Smooth muscle cell (in vitro differentiated cells): ENCODE measurements around the gene PLXDC2. TPM values are rescaled to one million over a fixed set of nuclear protein-coding genes. Genes with fewer than 3 reads are reported as not detected.

Experiments used
- DNase-seq: peaks from one replicate; lab custom pipeline; 2025; ENCODE audit not compliant: unreplicated experiment; lab: John Stamatoyannopoulos, UW
- H2AFZ ChIP-seq: fragments of 200-600 bp; sonication (generic); 2 replicates; pipeline ENCODE4 v1.6.0; 2016; ENCODE audit warnings: antibody characterized with exemption, low read depth, mild to moderate bottlenecking
- H3F3A ChIP-seq: fragments of 200-600 bp; sonication (generic); 2 replicates; pipeline ENCODE4 v1.6.0; 2017; ENCODE audit warnings: antibody characterized with exemption, low read depth
- H3K27ac ChIP-seq: fragments of 200-600 bp; sonication (generic); 2 replicates; pipeline ENCODE4 v1.5.1; 2016; ENCODE audit warnings: low read depth, mild to moderate bottlenecking
- H3K27me3 ChIP-seq: fragments of 200-600 bp; sonication (generic); 2 replicates; pipeline ENCODE4 v1.6.1; 2016; ENCODE audit warnings: low read depth, mild to moderate bottlenecking
- H3K36me3 ChIP-seq: fragments of 200-600 bp; sonication (generic); 2 replicates; pipeline ENCODE4 v1.5.1; 2016; ENCODE audit warnings: low read depth
- H3K4me1 ChIP-seq: fragments of 200-600 bp; sonication (generic); 2 replicates; pipeline ENCODE4 v1.5.1; 2016; ENCODE audit warnings: low read depth
- H3K4me2 ChIP-seq: fragments of 200-600 bp; sonication (generic); 2 replicates; pipeline ENCODE4 v1.6.0; 2016; ENCODE audit warnings: mild to moderate bottlenecking
- H3K4me3 ChIP-seq: fragments of 200-600 bp; sonication (generic); 2 replicates; pipeline ENCODE4 v1.5.1; 2016; ENCODE audit warnings: mild to moderate bottlenecking
- H3K79me2 ChIP-seq: fragments of 200-600 bp; sonication (generic); 2 replicates; pipeline ENCODE4 v1.6.0; 2016; ENCODE audit warnings: low read depth, mild to moderate bottlenecking
- H3K9ac ChIP-seq: fragments of 200-600 bp; sonication (generic); 2 replicates; pipeline ENCODE4 v1.6.0; 2016; ENCODE audit warnings: low read depth
- H3K9me3 ChIP-seq: fragments of 200-600 bp; sonication (generic); replicated peaks from 2 replicates; pipeline ENCODE4 v1.5.1; 2016; ENCODE audit warnings: low read depth
- H4K20me1 ChIP-seq: fragments of 200-600 bp; sonication (generic); 2 replicates; pipeline ENCODE4 v1.6.0; 2016; ENCODE audit warnings: low read depth
- WGBS: methylation state at CpG from one replicate; pipeline ENCODE4 v1.1.7; 2016; ENCODE audit warnings: low lambda C conversion rate; 5-methylcytosine and 5-hydroxymethylcytosine counted together
- polyA plus RNA-seq: library from polyadenylated mRNA; unstranded; fragments of >200 nt; fragmentation: Nextera tagmentation; extraction: Ambion mirVana; gene quantifications from 2 replicates; pipeline ENCODE4 v1.2.1, GENCODE V29; 2016
- total RNA-seq: library from RNA; depleted of rRNA; stranded (reverse); fragments of >200 nt; gene quantifications from 2 replicates; pipeline ENCODE4 v1.2.3, GENCODE V29; 2014
- TF ChIP-seq, protein P1 (sequence below): fragments of 200-600 bp; sonication (generic); IDR thresholded peaks from 2 replicates; pipeline ENCODE4 v1.5.1; 2017; ENCODE audit warnings: borderline replicate concordance, mild to moderate bottlenecking, antibody characterized with exemption; ENCODE audit not compliant: insufficient read depth, poor library complexity, severe bottlenecking

The PLXDC2 gene
- total and polyA plus RNA-seq, 2 experiments from 2014 or later = 7.3 to 24.9 TPM

- Histone ChIP-seq H3K4me2 (no peak overlapping the region), H3K36me3 (no peaks in the 10 kb centered on the region), H3K4me1 (peaks cover 20% of the 10 kb centered on the region), H3K4me3 (no peak overlapping the region), H3K27ac (no peak overlapping the region), H3K9me3 (no peaks in the 10 kb centered on the region), H3K9ac (no peak overlapping the region), H3K79me2 (no peaks in the 10 kb centered on the region), H3K27me3 (no peaks in the 10 kb centered on the region), H2AFZ (no peak overlapping the region), H4K20me1 (no peaks in the 10 kb centered on the region), H3F3A (no peaks in the 10 kb centered on the region)
- WGBS = 94% methylated on average over 2 of the region's 2 CpGs
- TF ChIP-seq, protein P1, sequence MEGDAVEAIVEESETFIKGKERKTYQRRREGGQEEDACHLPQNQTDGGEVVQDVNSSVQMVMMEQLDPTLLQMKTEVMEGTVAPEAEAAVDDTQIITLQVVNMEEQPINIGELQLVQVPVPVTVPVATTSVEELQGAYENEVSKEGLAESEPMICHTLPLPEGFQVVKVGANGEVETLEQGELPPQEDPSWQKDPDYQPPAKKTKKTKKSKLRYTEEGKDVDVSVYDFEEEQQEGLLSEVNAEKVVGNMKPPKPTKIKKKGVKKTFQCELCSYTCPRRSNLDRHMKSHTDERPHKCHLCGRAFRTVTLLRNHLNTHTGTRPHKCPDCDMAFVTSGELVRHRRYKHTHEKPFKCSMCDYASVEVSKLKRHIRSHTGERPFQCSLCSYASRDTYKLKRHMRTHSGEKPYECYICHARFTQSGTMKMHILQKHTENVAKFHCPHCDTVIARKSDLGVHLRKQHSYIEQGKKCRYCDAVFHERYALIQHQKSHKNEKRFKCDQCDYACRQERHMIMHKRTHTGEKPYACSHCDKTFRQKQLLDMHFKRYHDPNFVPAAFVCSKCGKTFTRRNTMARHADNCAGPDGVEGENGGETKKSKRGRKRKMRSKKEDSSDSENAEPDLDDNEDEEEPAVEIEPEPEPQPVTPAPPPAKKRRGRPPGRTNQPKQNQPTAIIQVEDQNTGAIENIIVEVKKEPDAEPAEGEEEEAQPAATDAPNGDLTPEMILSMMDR = no peak
- DNase-seq = no peak
These were observed 154.0 kb downstream of the PLXDC2 start for GRCh38 chr10:19970256-19970655.

GRCh38 chr10:19970717-19971116 is 154.5 kb downstream of the PLXDC2 start:
- Histone ChIP-seq H3K27ac (no peak overlapping the region), H3K9me3 (no peaks in the 10 kb centered on the region), H3K4me2 (no peak overlapping the region), H3K4me3 (no peak overlapping the region), H3K36me3 (no peaks in the 10 kb centered on the region), H2AFZ (no peak overlapping the region), H3K4me1 (peaks cover 20% of the 10 kb centered on the region), H3K79me2 (no peaks in the 10 kb centered on the region), H3K27me3 (no peaks in the 10 kb centered on the region), H4K20me1 (no peaks in the 10 kb centered on the region), H3F3A (no peaks in the 10 kb centered on the region), H3K9ac (no peak overlapping the region)
- DNase-seq = no peak
- 76% methylated on average over 4 of the region's 4 CpGs for WGBS
- TF ChIP-seq, protein P1 = no peak

DNA sequence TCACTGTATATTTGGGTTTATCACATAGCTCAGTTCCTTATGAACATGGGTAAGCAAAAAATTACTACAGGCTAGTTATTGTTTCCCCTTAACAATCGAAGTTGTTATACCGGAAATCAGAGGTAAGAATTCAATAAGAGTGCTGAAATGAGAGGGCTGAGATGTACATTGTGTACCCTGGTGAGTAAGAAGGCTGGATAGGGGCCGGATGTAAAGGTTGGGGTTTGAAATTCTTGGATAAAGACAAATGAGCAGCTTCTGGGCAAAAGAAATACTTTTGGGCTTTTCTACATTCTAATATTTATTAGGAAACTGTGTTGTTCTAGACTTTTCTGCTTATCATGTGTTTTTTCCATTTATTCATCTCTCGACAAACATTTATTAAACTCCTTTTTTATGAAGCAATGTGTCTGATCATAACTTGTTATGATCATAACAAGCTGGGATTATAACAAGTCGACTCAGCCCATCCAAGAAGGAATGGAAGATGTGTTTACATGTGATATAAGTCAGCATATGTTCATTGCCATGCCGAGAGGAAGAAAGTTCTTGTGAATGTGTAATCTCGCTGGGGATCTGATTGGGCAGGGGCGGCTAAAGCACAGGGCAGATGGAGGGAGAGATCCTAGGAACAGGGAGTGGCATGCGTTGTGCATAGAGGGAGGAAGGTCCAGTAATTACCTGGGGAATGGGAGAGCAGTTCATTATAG is 155.3 kb downstream of the PLXDC2 start:
- H3K9me3 ChIP-seq = no peaks in the 10 kb centered on the region
- no peak overlapping the region for H3K9ac ChIP-seq
- WGBS = 84% methylated on average over 9 of the region's 9 CpGs
- H3K4me2 ChIP-seq = no peak overlapping the region
- H2AFZ ChIP-seq = no peak overlapping the region
- no peaks in the 10 kb centered on the region for H3K36me3 ChIP-seq
- DNase-seq = no peak
- H3K27me3 ChIP-seq = no peaks in the 10 kb centered on the region
- H3K4me3 ChIP-seq = no peak overlapping the region
- H3K27ac ChIP-seq = no peak overlapping the region
- TF ChIP-seq, protein P1 = no peak
- H3K79me2 ChIP-seq = no peaks in the 10 kb centered on the region
- H3F3A ChIP-seq = no peaks in the 10 kb centered on the region
- H3K4me1 ChIP-seq = peaks cover 16% of the 10 kb centered on the region
- no peaks in the 10 kb centered on the region for H4K20me1 ChIP-seq

DNA sequence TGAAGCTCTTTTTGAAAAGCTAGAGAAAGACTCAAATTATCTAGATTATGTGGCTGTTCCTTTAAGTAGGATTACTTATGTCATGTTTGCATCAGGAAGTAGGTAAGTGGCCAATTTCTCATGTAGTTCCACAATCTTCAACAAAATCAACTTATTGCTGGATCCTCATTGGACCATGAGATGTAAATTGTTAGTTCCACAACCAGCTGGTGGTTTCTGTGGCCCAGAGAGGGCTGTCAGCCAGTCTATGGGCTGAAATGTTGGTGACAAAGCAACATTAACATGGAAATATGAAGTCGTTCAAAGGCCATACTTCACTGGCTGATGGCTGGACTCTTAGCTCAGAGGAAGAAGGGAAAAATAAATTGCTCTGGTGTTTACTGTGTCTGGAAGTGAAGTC is 157.9 kb downstream of the PLXDC2 start:
- Histone ChIP-seq H3K27ac (no peak overlapping the region), H3K27me3 (no peaks in the 10 kb centered on the region), H4K20me1 (no peaks in the 10 kb centered on the region), H3K4me1 (no peaks in the 10 kb centered on the region), H3K9ac (no peak overlapping the region), H3F3A (no peaks in the 10 kb centered on the region), H3K4me2 (no peak overlapping the region), H3K4me3 (no peak overlapping the region), H2AFZ (no peak overlapping the region), H3K9me3 (no peaks in the 10 kb centered on the region), H3K79me2 (no peaks in the 10 kb centered on the region), H3K36me3 (no peaks in the 10 kb centered on the region)
- DNase-seq = no peak
- WGBS = 74% methylated on average over 1 of the region's 1 CpG
- TF ChIP-seq, protein P1 = no peak
